T-helper 1 cell treated with Interleukin-12 subunit alpha and Interleukin-12 subunit beta and Interleukin-4 antibody, amounts not matched to agents 30 μg/mL and 1 μg/mL, for 36 hours (primary cell): ENCODE data around the gene COMP.

Experiments used
- H3K27ac Mint-ChIP-seq: one replicate; pipeline ENCODE4 v1.8.0; 2021; ENCODE audit warnings: mild to moderate bottlenecking, mixed read lengths
- H3K27me3 Mint-ChIP-seq: one replicate; pipeline ENCODE4 v1.8.0; 2021; ENCODE audit warnings: low read depth, mixed read lengths
- H3K36me3 Mint-ChIP-seq: one replicate; pipeline ENCODE4 v1.8.0; 2021; ENCODE audit warnings: low read depth, mixed read lengths
- H3K4me1 Mint-ChIP-seq: one replicate; pipeline ENCODE4 v1.8.0; 2021; ENCODE audit warnings: low read depth, mixed read lengths
- H3K4me3 Mint-ChIP-seq: one replicate; pipeline ENCODE4 v1.8.0; 2021; ENCODE audit warnings: mild to moderate bottlenecking, moderate library complexity, mixed read lengths
- H3K9me3 Mint-ChIP-seq: one replicate; pipeline ENCODE4 v1.8.0; 2021; ENCODE audit warnings: mixed read lengths

COMP gene

GRCh38 chr19:18795540-18795939, 4.4 kb upstream of the COMP start:
- Mint-ChIP-seq H3K9me3 (no peaks in the 10 kb centered on the region), H3K27ac (no peak overlapping the region), H3K4me1 (no peaks in the 10 kb centered on the region), H3K27me3 (peaks cover 55% of the 10 kb centered on the region), H3K4me3 (no peak overlapping the region), H3K36me3 (no peaks in the 10 kb centered on the region)

GRCh38 chr19:18794692-18795091, 3.6 kb upstream of the COMP start:
- no peak overlapping the region for H3K27ac Mint-ChIP-seq
- peaks cover 4% of the 10 kb centered on the region for H3K4me1 Mint-ChIP-seq
- peaks cover 3% of the 10 kb centered on the region for H3K36me3 Mint-ChIP-seq
- H3K27me3 Mint-ChIP-seq: peaks cover 63% of the 10 kb centered on the region
- no peak overlapping the region for H3K4me3 Mint-ChIP-seq
- H3K9me3 Mint-ChIP-seq: no peaks in the 10 kb centered on the region

GRCh38 chr19:18794029-18794313, 2.9 kb upstream of the COMP start:
- Mint-ChIP-seq H3K27me3 (peaks cover 71% of the 10 kb centered on the region), H3K4me1 (peaks cover 6% of the 10 kb centered on the region), H3K9me3 (no peaks in the 10 kb centered on the region), H3K4me3 (no peak overlapping the region), H3K27ac (no peak overlapping the region), H3K36me3 (peaks cover 4% of the 10 kb centered on the region)

- H3K4me3 Mint-ChIP-seq: no peak overlapping the region
- peaks cover 4% of the 10 kb centered on the region for H3K36me3 Mint-ChIP-seq
- H3K9me3 Mint-ChIP-seq: no peaks in the 10 kb centered on the region
- H3K4me1 Mint-ChIP-seq: peaks cover 8% of the 10 kb centered on the region
- H3K27ac Mint-ChIP-seq: peak overlapping the region; percentile 22
- peaks cover 75% of the 10 kb centered on the region for H3K27me3 Mint-ChIP-seq
These were observed 2.3 kb upstream of the COMP start for GRCh38 chr19:18793144-18794028.

GRCh38 chr19:18792661-18793060, 1.6 kb upstream of the COMP start:
- Mint-ChIP-seq H3K4me1 (peaks cover 9% of the 10 kb centered on the region), H3K27ac (peak overlapping the region; percentile 22), H3K36me3 (peaks cover 4% of the 10 kb centered on the region), H3K9me3 (no peaks in the 10 kb centered on the region), H3K27me3 (peaks cover 81% of the 10 kb centered on the region), H3K4me3 (no peak overlapping the region)

- peaks cover 13% of the 10 kb centered on the region for H3K4me1 Mint-ChIP-seq
- peaks cover 4% of the 10 kb centered on the region for H3K36me3 Mint-ChIP-seq
- H3K4me3 Mint-ChIP-seq: no peak overlapping the region
- H3K9me3 Mint-ChIP-seq: no peaks in the 10 kb centered on the region
- peaks cover 82% of the 10 kb centered on the region for H3K27me3 Mint-ChIP-seq
- H3K27ac Mint-ChIP-seq: no peak overlapping the region
These were observed 192 bp upstream of the COMP start for GRCh38 chr19:18791315-18791678.

GRCh38 chr19:18789883-18790565, 1.1 kb downstream of the COMP start:
- Mint-ChIP-seq H3K4me3 (peak overlapping the region; percentile 68), H3K27ac (peak overlapping the region; percentile 84), H3K4me1 (peaks cover 17% of the 10 kb centered on the region), H3K27me3 (peaks cover 89% of the 10 kb centered on the region), H3K9me3 (no peaks in the 10 kb centered on the region), H3K36me3 (peaks cover 4% of the 10 kb centered on the region)

- peaks cover 85% of the 10 kb centered on the region for H3K27me3 Mint-ChIP-seq
- peaks cover 17% of the 10 kb centered on the region for H3K4me1 Mint-ChIP-seq
- H3K27ac Mint-ChIP-seq: peak overlapping the region; percentile 83
- H3K4me3 Mint-ChIP-seq: no peak overlapping the region
- no peaks in the 10 kb centered on the region for H3K9me3 Mint-ChIP-seq
- H3K36me3 Mint-ChIP-seq: peaks cover 4% of the 10 kb centered on the region
These were observed 1.7 kb downstream of the COMP start for GRCh38 chr19:18789422-18789869.

GRCh38 chr19:18788529-18789421, 2.3 kb downstream of the COMP start:
- Mint-ChIP-seq H3K4me1 (peaks cover 17% of the 10 kb centered on the region), H3K4me3 (peak overlapping the region; percentile 31), H3K36me3 (peaks cover 4% of the 10 kb centered on the region), H3K27ac (peak overlapping the region; percentile 83), H3K9me3 (no peaks in the 10 kb centered on the region), H3K27me3 (peaks cover 85% of the 10 kb centered on the region)

GRCh38 chr19:18785179-18786124, 5.7 kb downstream of the COMP start:
- Mint-ChIP-seq H3K9me3 (no peaks in the 10 kb centered on the region), H3K27ac (no peak overlapping the region), H3K4me1 (peaks cover 16% of the 10 kb centered on the region), H3K36me3 (peaks cover 4% of the 10 kb centered on the region), H3K4me3 (no peak overlapping the region), H3K27me3 (peaks cover 55% of the 10 kb centered on the region)

GRCh38 chr19:18784786-18785120, 6.4 kb downstream of the COMP start:
- Mint-ChIP-seq H3K4me1 (peaks cover 13% of the 10 kb centered on the region), H3K27me3 (peaks cover 48% of the 10 kb centered on the region)

GRCh38 chr19:18783958-18784785, 6.9 kb downstream of the COMP start:
- Mint-ChIP-seq H3K36me3 (no peaks in the 10 kb centered on the region), H3K4me3 (no peak overlapping the region), H3K27me3 (peaks cover 42% of the 10 kb centered on the region), H3K4me1 (peaks cover 11% of the 10 kb centered on the region), H3K9me3 (no peaks in the 10 kb centered on the region), H3K27ac (no peak overlapping the region)

More at GRCh38 chr19:18784786-18785120, 6.4 kb downstream of the COMP start:
- Mint-ChIP-seq H3K4me3 (no peak overlapping the region), H3K27ac (no peak overlapping the region), H3K9me3 (no peaks in the 10 kb centered on the region), H3K36me3 (peaks cover 1% of the 10 kb centered on the region)

GRCh38 chr19:18782559-18783225, 8.4 kb downstream of the COMP start:
- peaks cover 30% of the 10 kb centered on the region for H3K27me3 Mint-ChIP-seq
- no peak overlapping the region for H3K4me3 Mint-ChIP-seq
- H3K27ac Mint-ChIP-seq: no peak overlapping the region
- H3K36me3 Mint-ChIP-seq: no peaks in the 10 kb centered on the region
- H3K9me3 Mint-ChIP-seq: no peaks in the 10 kb centered on the region
- H3K4me1 Mint-ChIP-seq: peaks cover 8% of the 10 kb centered on the region
